SH-SY5Y (cell line): ENCODE measurements around the gene RNF145.

Source experiments
- GATA2 ChIP-seq: IDR thresholded peaks from 2 replicates; pipeline ENCODE4 v1.6.1; 2011; ENCODE audit warnings: mild to moderate bottlenecking, low read depth, low read length
- GATA3 ChIP-seq: IDR thresholded peaks from 2 replicates; pipeline ENCODE4 v1.6.1; 2011; ENCODE audit warnings: low read depth, mild to moderate bottlenecking, low read length, moderate library complexity

Gene RNF145

GRCh38 chr5:159207686-159208513 lies 1.5 kb downstream of the RNF145 start:
- TF ChIP-seq GATA3 (no peak), GATA2 (peak; percentile 56)

- TF ChIP-seq GATA2 (no peak), GATA3 (no peak)
Observed at GRCh38 chr5:159207222-159207685, 2.1 kb downstream of the RNF145 start.

- TF ChIP-seq GATA3 (no peak), GATA2 (no peak)
Observed at GRCh38 chr5:159206818-159207217, 2.5 kb downstream of the RNF145 start.

GRCh38 chr5:159206368-159206767 lies 3.0 kb downstream of the RNF145 start:
- TF ChIP-seq GATA2 (no peak), GATA3 (no peak)

GRCh38 chr5:159203351-159203750 lies 6.0 kb downstream of the RNF145 start:
- no peak for TF ChIP-seq GATA2
- no peak for TF ChIP-seq GATA3

GRCh38 chr5:159202151-159202550 lies 7.2 kb downstream of the RNF145 start:
- TF ChIP-seq GATA2 (no peak), GATA3 (no peak)

- TF ChIP-seq GATA2 (no peak), GATA3 (no peak)
Observed at GRCh38 chr5:159199780-159200179, 9.6 kb downstream of the RNF145 start.

- TF ChIP-seq GATA2 = no peak
- no peak for TF ChIP-seq GATA3
Observed at GRCh38 chr5:159199225-159199624, 10.1 kb downstream of the RNF145 start.

- no peak for TF ChIP-seq GATA3
- TF ChIP-seq GATA2 = no peak
Observed at GRCh38 chr5:159198063-159199036, 11.0 kb downstream of the RNF145 start.

- no peak for TF ChIP-seq GATA3
- TF ChIP-seq GATA2 = no peak
Observed at GRCh38 chr5:159195775-159196174, 13.6 kb downstream of the RNF145 start.

GRCh38 chr5:159190170-159190569 lies 19.2 kb downstream of the RNF145 start:
- TF ChIP-seq GATA2 (no peak), GATA3 (no peak)

- TF ChIP-seq GATA2 = no peak
- no peak for TF ChIP-seq GATA3
Observed at GRCh38 chr5:159189310-159189709, 20.0 kb downstream of the RNF145 start.

GRCh38 chr5:159187719-159188118 lies 21.6 kb downstream of the RNF145 start:
- no peak for TF ChIP-seq GATA2
- TF ChIP-seq GATA3 = no peak

GRCh38 chr5:159186319-159186718 lies 23.0 kb downstream of the RNF145 start:
- TF ChIP-seq GATA3 = no peak
- TF ChIP-seq GATA2 = no peak

GRCh38 chr5:159185773-159186172 lies 23.6 kb downstream of the RNF145 start:
- TF ChIP-seq GATA2 (no peak), GATA3 (no peak)
